GM23338 (cell line): ENCODE results near the gene UBE2G1. TPM values are rescaled to one million over a fixed set of nuclear protein-coding genes. Genes with fewer than 3 reads are reported as not detected.

Experiments
- ATAC-seq: fragments of 200-7000 bp; cut with Tn5 transposase; 3 replicates; pipeline ENCODE4 v1.9.1; 2020
- DNase-seq: peaks from one replicate; pipeline ENCODE4 v3.0.0-alpha.2; 2015; ENCODE audit warnings: low spot score
- H2AFZ ChIP-seq: fragments of 200-600 bp; sonication (generic); 2 replicates; pipeline ENCODE4 v1.8.0; 2016; ENCODE audit warnings: antibody characterized with exemption, mild to moderate bottlenecking, moderate library complexity
- H3F3A ChIP-seq: fragments of 200-600 bp; sonication (generic); replicated peaks from 2 replicates; pipeline ENCODE4 v1.8.0; 2017; ENCODE audit warnings: antibody characterized with exemption, mixed run types, low read depth
- H3K27ac ChIP-seq: fragments of 200-600 bp; sonication (generic); 2 replicates; pipeline ENCODE4 v1.6.1; 2016; ENCODE audit warnings: low read depth
- H3K27me3 ChIP-seq: fragments of 200-600 bp; sonication (generic); 2 replicates; pipeline ENCODE4 v1.8.0; 2016; ENCODE audit warnings: mild to moderate bottlenecking, mixed run types, moderate library complexity; ENCODE audit not compliant: insufficient read depth
- H3K36me3 ChIP-seq: fragments of 200-600 bp; sonication (generic); 2 replicates; pipeline ENCODE4 v1.8.0; 2016; ENCODE audit warnings: mild to moderate bottlenecking; ENCODE audit not compliant: insufficient read depth
- H3K4me1 ChIP-seq: fragments of 200-600 bp; sonication (generic); 2 replicates; pipeline ENCODE4 v1.8.0; 2016; ENCODE audit warnings: mild to moderate bottlenecking, moderate library complexity; ENCODE audit not compliant: insufficient read depth
- H3K4me2 ChIP-seq: fragments of 200-600 bp; sonication (generic); 2 replicates; pipeline ENCODE4 v1.7.1; 2017; ENCODE audit warnings: mixed run types
- H3K4me3 ChIP-seq: fragments of 200-600 bp; sonication (generic); 2 replicates; pipeline ENCODE4 v1.6.1; 2016; ENCODE audit warnings: mixed run types
- H3K79me2 ChIP-seq: fragments of 200-600 bp; sonication (generic); replicated peaks from 2 replicates; pipeline ENCODE4 v1.8.0; 2017; ENCODE audit warnings: mild to moderate bottlenecking; ENCODE audit not compliant: insufficient read depth
- H3K9me2 ChIP-seq: fragments of 200-600 bp; sonication (generic); 2 replicates; pipeline ENCODE4 v1.8.0; 2017; ENCODE audit not compliant: insufficient read depth
- H4K20me1 ChIP-seq: fragments of 200-600 bp; sonication (generic); replicated peaks from 2 replicates; pipeline ENCODE4 v1.8.0; 2017; ENCODE audit warnings: mild to moderate bottlenecking; ENCODE audit not compliant: insufficient read depth
- H3K27ac Mint-ChIP-seq: 2 replicates; pipeline ENCODE4 v1.8.0; 2020; ENCODE audit warnings: inconsistent platforms, mild to moderate bottlenecking, moderate library complexity, mixed read lengths
- H3K27me3 Mint-ChIP-seq: 3 replicates; pipeline ENCODE4 v1.8.0; 2022; ENCODE audit warnings: low read depth, mild to moderate bottlenecking, moderate library complexity, mixed read lengths, inconsistent platforms; ENCODE audit not compliant: insufficient read depth, poor library complexity
- H3K36me3 Mint-ChIP-seq: 3 replicates; pipeline ENCODE4 v1.8.0; 2021; ENCODE audit warnings: low read depth, mild to moderate bottlenecking, inconsistent platforms, moderate library complexity, mixed read lengths
- H3K4me1 Mint-ChIP-seq: 3 replicates; pipeline ENCODE4 v1.8.0; 2020; ENCODE audit warnings: mild to moderate bottlenecking, inconsistent platforms, mixed read lengths
- H3K4me3 Mint-ChIP-seq: 3 replicates; pipeline ENCODE4 v1.8.0; 2021; ENCODE audit warnings: moderate library complexity, mild to moderate bottlenecking, inconsistent platforms, mixed read lengths
- H3K9me3 Mint-ChIP-seq: 3 replicates; pipeline ENCODE4 v1.8.0; 2020; ENCODE audit warnings: moderate library complexity, mild to moderate bottlenecking, inconsistent platforms, mixed read lengths
- CREB1 ChIP-seq: fragments of 250-450 bp; sonication (Bioruptor Pico); IDR thresholded peaks from 2 replicates; pipeline ENCODE4 v1.5.0; 2020; ENCODE audit warnings: low read depth, mild to moderate bottlenecking, moderate library complexity
- EZH2 ChIP-seq: fragments of 200-600 bp; sonication (generic); IDR thresholded peaks from one replicate; pipeline ENCODE4 v1.8.0; 2017; ENCODE audit warnings: antibody characterized with exemption, mild to moderate bottlenecking, low read depth; ENCODE audit not compliant: unreplicated experiment
- EZH2phosphoT487 ChIP-seq: fragments of 200-600 bp; sonication (generic); IDR thresholded peaks from one replicate; pipeline ENCODE4 v1.8.1; 2018; ENCODE audit warnings: antibody characterized with exemption; ENCODE audit not compliant: unreplicated experiment
- JUNB ChIP-seq: IDR thresholded peaks from one replicate; pipeline ENCODE4 v1.6.1; 2016; ENCODE audit warnings: antibody characterized with exemption; ENCODE audit not compliant: unreplicated experiment
- NANOG ChIP-seq: IDR thresholded peaks from 2 replicates; pipeline ENCODE4 v1.6.1; 2016; ENCODE audit warnings: antibody characterized with exemption, borderline replicate concordance
- POLR2AphosphoS5 ChIP-seq: IDR thresholded peaks from 2 replicates; pipeline ENCODE4 v1.6.1; 2016; ENCODE audit warnings: antibody characterized with exemption, low read depth
- STAT1 ChIP-seq: IDR thresholded peaks from one replicate; pipeline ENCODE4 v1.6.1; 2016; ENCODE audit warnings: antibody characterized with exemption; ENCODE audit not compliant: unreplicated experiment
- ZNF114 ChIP-seq: fragments of 250-450 bp; sonication (Bioruptor Pico); IDR thresholded peaks from 2 replicates; pipeline ENCODE4 v1.5.0; 2020; ENCODE audit warnings: mild to moderate bottlenecking, moderate library complexity
- ZNF331 ChIP-seq: fragments of 250-450 bp; sonication (Bioruptor Pico); IDR thresholded peaks from 2 replicates; pipeline ENCODE4 v1.5.0; 2020; ENCODE audit warnings: low read depth, mild to moderate bottlenecking, moderate library complexity
- polyA plus RNA-seq: library from polyadenylated mRNA; unstranded; fragments of >200 nt; fragmentation: Nextera tagmentation; extraction: Ambion mirVana; gene quantifications from 2 replicates; pipeline ENCODE4 v1.2.1, GENCODE V29; 2016
- total RNA-seq: library from RNA; depleted of rRNA; stranded (reverse); fragments of >200 nt; shearing (Covaris generic); gene quantifications from 2 replicates; pipeline ENCODE4 v1.2.3, GENCODE V29; 2014
- TF ChIP-seq, protein P1 (sequence below): IDR thresholded peaks from 2 replicates; pipeline ENCODE4 v1.6.1; 2016; ENCODE audit warnings: antibody characterized with exemption
- TF ChIP-seq, protein P2 (sequence below): IDR thresholded peaks from one replicate; pipeline ENCODE4 v1.6.1; 2018; ENCODE audit warnings: antibody characterized with exemption; ENCODE audit not compliant: unreplicated experiment
- TF ChIP-seq, protein P3 (sequence below), 2 experiments: fragments of 200-600 bp in 1 of 2; sonication (generic) in 1 of 2; conservative IDR thresholded peaks; 2 replicates each; pipeline versions ENCODE4 v1.5.1 to v1.6.1; 2016 to 2017; ENCODE audit warnings: antibody characterized with exemption in 2 of 2, low read depth in 2 of 2, mild to moderate bottlenecking in 2 of 2, moderate library complexity in 1 of 2
- TF ChIP-seq, protein P4 (sequence below): fragments of 250-450 bp; sonication (Bioruptor Pico); IDR thresholded peaks from 2 replicates; pipeline ENCODE4 v1.5.0; 2020; ENCODE audit warnings: mild to moderate bottlenecking, moderate library complexity

UBE2G1 gene
- total and polyA plus RNA-seq, 2 experiments from 2014 or later: 71.9 to 145 TPM

DNA sequence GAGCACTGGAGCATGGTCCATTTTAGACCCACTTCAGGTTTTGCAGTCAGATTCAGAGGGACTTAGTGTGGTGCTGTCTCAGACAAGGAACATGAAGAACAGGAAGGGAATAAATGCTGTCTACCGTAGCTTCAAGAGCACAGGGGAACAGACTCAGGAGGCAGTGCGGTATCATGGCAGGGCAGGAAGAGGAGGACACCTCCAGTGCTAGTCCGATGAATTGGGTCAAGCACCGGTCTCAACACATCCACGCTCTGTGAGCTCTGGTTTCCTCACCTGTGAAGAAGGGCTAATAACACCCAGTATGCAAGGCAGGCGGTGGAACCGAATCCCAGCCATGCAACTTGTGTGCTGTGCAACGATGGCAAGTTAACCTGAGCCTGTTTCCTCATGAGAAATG, 99.1 kb downstream of the UBE2G1 start:
- Histone ChIP-seq H3K4me3 (no peak overlapping the region), H3K4me2 (no peak overlapping the region), H3K36me3 (peaks cover 22% of the 10 kb centered on the region), H3F3A (peaks cover 16% of the 10 kb centered on the region; the same call in 1 of the 2 replicates), H3K9me2 (no peaks in the 10 kb centered on the region), H3K79me2 (peaks cover 16% of the 10 kb centered on the region), H4K20me1 (peaks cover 34% of the 10 kb centered on the region), H3K27me3 (no peaks in the 10 kb centered on the region), H3K4me1 (peaks cover 13% of the 10 kb centered on the region), H3K27ac (peak overlapping the region; percentile 68), H2AFZ (no peak overlapping the region)
- Mint-ChIP-seq H3K27me3 (peaks cover 7% of the 10 kb centered on the region), H3K4me1 (peaks cover 23% of the 10 kb centered on the region), H3K9me3 (no peaks in the 10 kb centered on the region), H3K36me3 (peaks cover 26% of the 10 kb centered on the region), H3K27ac (no peak overlapping the region; the same call in 1 of the 2 replicates), H3K4me3 (no peak overlapping the region)
- DNase-seq: no peak
- ATAC-seq: no peak
- no peak for TF ChIP-seq CREB1 (CRISPR knock-in tag)
- TF ChIP-seq, protein P1, sequence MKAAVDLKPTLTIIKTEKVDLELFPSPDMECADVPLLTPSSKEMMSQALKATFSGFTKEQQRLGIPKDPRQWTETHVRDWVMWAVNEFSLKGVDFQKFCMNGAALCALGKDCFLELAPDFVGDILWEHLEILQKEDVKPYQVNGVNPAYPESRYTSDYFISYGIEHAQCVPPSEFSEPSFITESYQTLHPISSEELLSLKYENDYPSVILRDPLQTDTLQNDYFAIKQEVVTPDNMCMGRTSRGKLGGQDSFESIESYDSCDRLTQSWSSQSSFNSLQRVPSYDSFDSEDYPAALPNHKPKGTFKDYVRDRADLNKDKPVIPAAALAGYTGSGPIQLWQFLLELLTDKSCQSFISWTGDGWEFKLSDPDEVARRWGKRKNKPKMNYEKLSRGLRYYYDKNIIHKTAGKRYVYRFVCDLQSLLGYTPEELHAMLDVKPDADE: no peak
- TF ChIP-seq NANOG: no peak
- no peak for TF ChIP-seq EZH2
- TF ChIP-seq, protein P2, sequence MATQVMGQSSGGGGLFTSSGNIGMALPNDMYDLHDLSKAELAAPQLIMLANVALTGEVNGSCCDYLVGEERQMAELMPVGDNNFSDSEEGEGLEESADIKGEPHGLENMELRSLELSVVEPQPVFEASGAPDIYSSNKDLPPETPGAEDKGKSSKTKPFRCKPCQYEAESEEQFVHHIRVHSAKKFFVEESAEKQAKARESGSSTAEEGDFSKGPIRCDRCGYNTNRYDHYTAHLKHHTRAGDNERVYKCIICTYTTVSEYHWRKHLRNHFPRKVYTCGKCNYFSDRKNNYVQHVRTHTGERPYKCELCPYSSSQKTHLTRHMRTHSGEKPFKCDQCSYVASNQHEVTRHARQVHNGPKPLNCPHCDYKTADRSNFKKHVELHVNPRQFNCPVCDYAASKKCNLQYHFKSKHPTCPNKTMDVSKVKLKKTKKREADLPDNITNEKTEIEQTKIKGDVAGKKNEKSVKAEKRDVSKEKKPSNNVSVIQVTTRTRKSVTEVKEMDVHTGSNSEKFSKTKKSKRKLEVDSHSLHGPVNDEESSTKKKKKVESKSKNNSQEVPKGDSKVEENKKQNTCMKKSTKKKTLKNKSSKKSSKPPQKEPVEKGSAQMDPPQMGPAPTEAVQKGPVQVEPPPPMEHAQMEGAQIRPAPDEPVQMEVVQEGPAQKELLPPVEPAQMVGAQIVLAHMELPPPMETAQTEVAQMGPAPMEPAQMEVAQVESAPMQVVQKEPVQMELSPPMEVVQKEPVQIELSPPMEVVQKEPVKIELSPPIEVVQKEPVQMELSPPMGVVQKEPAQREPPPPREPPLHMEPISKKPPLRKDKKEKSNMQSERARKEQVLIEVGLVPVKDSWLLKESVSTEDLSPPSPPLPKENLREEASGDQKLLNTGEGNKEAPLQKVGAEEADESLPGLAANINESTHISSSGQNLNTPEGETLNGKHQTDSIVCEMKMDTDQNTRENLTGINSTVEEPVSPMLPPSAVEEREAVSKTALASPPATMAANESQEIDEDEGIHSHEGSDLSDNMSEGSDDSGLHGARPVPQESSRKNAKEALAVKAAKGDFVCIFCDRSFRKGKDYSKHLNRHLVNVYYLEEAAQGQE: no peak
- no peak; the same call in 1 of the 2 replicates for TF ChIP-seq POLR2AphosphoS5
- TF ChIP-seq, protein P3, sequence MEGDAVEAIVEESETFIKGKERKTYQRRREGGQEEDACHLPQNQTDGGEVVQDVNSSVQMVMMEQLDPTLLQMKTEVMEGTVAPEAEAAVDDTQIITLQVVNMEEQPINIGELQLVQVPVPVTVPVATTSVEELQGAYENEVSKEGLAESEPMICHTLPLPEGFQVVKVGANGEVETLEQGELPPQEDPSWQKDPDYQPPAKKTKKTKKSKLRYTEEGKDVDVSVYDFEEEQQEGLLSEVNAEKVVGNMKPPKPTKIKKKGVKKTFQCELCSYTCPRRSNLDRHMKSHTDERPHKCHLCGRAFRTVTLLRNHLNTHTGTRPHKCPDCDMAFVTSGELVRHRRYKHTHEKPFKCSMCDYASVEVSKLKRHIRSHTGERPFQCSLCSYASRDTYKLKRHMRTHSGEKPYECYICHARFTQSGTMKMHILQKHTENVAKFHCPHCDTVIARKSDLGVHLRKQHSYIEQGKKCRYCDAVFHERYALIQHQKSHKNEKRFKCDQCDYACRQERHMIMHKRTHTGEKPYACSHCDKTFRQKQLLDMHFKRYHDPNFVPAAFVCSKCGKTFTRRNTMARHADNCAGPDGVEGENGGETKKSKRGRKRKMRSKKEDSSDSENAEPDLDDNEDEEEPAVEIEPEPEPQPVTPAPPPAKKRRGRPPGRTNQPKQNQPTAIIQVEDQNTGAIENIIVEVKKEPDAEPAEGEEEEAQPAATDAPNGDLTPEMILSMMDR (conservative IDR thresholded peaks at IDR 0.05; ENCODE audit: low read depth in 2 of 2): no peak
- TF ChIP-seq, protein P4, sequence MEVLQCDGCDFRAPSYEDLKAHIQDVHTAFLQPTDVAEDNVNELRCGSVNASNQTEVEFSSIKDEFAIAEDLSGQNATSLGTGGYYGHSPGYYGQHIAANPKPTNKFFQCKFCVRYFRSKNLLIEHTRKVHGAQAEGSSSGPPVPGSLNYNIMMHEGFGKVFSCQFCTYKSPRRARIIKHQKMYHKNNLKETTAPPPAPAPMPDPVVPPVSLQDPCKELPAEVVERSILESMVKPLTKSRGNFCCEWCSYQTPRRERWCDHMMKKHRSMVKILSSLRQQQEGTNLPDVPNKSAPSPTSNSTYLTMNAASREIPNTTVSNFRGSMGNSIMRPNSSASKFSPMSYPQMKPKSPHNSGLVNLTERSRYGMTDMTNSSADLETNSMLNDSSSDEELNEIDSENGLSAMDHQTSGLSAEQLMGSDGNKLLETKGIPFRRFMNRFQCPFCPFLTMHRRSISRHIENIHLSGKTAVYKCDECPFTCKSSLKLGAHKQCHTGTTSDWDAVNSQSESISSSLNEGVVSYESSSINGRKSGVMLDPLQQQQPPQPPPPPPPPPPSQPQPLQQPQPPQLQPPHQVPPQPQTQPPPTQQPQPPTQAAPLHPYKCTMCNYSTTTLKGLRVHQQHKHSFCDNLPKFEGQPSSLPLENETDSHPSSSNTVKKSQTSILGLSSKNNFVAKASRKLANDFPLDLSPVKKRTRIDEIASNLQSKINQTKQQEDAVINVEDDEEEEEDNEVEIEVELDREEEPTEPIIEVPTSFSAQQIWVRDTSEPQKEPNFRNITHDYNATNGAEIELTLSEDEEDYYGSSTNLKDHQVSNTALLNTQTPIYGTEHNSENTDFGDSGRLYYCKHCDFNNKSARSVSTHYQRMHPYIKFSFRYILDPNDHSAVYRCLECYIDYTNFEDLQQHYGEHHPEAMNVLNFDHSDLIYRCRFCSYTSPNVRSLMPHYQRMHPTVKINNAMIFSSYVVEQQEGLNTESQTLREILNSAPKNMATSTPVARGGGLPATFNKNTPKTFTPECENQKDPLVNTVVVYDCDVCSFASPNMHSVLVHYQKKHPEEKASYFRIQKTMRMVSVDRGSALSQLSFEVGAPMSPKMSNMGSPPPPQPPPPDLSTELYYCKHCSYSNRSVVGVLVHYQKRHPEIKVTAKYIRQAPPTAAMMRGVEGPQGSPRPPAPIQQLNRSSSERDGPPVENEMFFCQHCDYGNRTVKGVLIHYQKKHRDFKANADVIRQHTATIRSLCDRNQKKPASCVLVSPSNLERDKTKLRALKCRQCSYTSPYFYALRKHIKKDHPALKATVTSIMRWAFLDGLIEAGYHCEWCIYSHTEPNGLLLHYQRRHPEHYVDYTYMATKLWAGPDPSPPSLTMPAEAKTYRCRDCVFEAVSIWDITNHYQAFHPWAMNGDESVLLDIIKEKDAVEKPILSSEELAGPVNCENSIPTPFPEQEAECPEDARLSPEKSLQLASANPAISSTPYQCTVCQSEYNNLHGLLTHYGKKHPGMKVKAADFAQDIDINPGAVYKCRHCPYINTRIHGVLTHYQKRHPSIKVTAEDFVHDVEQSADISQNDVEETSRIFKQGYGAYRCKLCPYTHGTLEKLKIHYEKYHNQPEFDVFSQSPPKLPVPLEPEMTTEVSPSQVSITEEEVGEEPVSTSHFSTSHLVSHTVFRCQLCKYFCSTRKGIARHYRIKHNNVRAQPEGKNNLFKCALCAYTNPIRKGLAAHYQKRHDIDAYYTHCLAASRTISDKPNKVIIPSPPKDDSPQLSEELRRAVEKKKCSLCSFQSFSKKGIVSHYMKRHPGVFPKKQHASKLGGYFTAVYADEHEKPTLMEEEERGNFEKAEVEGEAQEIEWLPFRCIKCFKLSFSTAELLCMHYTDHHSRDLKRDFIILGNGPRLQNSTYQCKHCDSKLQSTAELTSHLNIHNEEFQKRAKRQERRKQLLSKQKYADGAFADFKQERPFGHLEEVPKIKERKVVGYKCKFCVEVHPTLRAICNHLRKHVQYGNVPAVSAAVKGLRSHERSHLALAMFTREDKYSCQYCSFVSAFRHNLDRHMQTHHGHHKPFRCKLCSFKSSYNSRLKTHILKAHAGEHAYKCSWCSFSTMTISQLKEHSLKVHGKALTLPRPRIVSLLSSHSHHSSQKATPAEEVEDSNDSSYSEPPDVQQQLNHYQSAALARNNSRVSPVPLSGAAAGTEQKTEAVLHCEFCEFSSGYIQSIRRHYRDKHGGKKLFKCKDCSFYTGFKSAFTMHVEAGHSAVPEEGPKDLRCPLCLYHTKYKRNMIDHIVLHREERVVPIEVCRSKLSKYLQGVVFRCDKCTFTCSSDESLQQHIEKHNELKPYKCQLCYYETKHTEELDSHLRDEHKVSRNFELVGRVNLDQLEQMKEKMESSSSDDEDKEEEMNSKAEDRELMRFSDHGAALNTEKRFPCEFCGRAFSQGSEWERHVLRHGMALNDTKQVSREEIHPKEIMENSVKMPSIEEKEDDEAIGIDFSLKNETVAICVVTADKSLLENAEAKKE: no peak
- no peak for TF ChIP-seq STAT1
- TF ChIP-seq ZNF114 (CRISPR knock-in tag): no peak
- TF ChIP-seq ZNF331 (CRISPR knock-in tag): no peak
- TF ChIP-seq JUNB: no peak
- no peak for TF ChIP-seq EZH2phosphoT487
